GM21576 (cell line): ENCODE measurements around the gene IQCM.
"Not testable (repeated sequence)": the region's sequence is repeated elsewhere in the genome, so short reads cannot be mapped to it uniquely, and the experiment has no call there.

ENCODE experiments used
- ATAC-seq: cut with Tn5 transposase; IDR thresholded peaks from one replicate; pipeline ENCODE4 v1.9.1; 2021; ENCODE audit warnings: mild to moderate bottlenecking, moderate library complexity; ENCODE audit not compliant: unreplicated experiment

The IQCM gene

DNA sequence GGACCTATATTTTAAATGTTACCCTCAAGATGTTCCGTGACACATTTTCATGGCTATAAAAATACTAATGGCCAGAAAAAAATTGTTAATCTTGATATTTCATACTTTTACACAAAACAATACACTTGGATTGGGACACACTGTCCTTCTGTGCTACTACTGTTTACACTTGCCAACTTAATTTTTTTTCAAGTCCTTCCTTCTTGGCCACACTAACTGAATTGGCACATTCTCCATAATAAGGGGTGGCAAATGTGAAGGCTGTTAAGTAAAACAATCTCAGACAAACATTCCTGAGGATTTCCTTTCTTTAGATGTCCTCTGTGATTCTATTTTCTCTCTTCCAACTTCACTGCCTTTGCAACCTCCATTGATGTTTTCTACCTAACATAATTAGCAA lies 225.8 kb downstream of the IQCM start:
- ATAC-seq = no peak

DNA sequence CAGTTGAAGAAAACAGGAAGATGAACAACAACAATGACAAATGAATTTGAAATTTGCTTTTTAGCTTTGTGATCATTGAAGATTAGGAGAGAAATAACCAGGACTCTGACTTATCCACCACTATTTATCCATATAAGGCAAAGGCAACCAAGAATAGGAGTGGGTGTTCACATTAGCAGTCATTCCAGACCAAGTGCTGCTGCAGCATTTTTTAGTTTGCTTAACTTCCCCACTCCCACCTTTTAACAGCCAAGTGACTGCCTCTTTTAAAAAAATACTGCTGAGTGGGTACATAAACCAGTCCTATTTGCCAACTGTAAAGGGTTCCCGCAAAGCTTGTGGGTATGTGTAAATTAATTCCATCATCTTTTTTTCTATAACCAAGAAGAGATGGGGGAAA lies 230.9 kb downstream of the IQCM start:
- no peak for ATAC-seq

DNA sequence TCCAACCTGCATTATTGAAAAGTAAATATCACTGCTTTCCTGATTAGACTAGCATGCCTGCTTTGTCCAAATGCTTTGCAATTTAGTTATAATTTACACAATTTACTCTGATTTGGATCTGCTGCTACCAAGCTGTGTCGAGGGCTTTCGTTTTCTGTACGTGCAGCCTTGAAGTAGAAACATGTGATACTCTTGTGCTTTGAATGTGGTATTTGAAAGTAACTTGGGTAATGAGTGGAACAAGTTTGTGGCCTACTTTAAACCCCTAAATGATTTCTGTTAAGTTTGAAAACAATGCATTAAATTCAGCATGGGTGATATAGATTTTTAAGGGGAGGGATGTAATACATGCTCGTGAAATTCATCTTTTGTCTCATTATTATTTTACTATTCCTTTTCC lies 240.7 kb downstream of the IQCM start:
- peak; percentile 84 for ATAC-seq

DNA sequence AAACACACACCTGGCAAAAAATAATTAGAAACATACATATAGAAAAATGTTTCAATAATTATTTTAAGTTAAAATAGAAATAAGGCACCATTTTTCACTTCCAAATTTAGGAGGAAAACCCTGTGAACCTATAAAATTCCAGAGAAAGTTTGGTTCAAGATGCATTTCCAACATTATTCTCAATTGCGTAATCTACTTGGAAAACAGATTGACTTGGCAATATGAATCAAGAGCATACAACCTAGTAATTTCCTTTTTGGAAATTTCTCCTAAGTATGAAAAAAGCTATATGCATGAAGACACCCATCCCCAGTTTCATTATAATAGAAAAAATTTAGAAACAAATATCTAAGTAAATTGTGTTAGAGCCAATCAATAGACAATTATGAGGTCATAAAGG lies 242.9 kb downstream of the IQCM start:
- ATAC-seq = no peak

DNA sequence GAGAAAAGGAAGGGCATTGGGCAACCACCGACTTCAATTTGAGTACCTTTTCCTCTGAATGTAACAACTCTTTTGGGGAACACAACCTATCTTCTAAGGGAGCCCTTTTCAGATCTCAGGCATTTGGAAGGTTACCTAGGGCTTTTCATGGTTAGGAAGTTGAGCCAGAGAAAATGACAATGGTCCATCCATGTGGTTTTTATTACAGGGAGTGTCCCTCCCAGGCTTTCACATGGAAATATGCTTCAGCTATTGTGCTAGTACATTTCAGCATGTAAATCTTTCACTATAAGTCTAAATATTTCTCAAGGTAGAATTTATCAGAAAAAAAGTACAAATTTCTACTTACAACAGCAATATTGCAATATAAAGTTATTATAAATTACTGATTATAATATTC lies 259.8 kb downstream of the IQCM start:
- ATAC-seq = no peak

DNA sequence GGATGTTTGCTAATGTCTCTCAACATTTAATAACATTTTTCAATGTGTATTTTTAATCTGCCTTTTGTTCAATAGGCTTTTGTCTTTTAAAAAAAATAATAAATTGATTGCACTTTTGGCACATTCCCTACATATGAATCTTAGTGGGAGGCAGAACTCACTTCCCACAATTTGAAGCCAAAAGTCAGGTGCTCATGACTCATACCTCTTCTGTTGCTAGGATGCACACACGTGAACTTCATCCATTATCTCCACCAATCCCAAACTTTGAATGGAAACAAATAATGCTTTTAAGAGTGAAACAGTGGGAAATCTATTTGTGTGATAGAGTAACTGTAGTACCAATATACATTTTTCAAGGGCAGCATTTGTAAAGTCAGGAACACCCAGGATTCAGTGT lies 260.5 kb downstream of the IQCM start:
- ATAC-seq = no peak

DNA sequence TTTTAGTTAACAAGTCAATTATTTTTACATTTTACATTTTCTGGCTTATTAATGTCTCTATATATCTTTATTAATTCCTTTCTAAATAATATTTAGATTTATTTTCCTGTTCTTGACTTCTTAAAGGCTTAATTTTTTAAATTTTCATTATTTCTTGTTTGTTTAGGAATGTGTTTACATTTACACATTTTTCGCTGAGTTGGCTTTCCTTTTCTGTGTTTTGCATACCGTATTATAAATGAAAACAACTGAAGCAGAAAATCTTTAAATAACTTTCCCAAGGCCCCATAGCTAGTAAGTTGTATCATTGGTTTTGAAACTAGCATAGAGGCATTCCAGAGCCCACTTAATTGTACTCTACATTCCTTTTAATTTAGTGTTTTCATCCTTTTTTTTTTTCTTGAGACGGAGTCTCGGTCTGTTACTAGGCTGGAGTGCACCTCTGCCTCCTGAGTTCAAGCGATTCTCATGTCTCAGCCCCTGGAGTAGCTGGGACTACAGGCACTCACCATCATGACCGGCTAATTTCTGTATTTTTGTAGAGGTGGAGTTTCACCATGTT lies 261.6 kb downstream of the IQCM start:
- no peak for ATAC-seq

DNA sequence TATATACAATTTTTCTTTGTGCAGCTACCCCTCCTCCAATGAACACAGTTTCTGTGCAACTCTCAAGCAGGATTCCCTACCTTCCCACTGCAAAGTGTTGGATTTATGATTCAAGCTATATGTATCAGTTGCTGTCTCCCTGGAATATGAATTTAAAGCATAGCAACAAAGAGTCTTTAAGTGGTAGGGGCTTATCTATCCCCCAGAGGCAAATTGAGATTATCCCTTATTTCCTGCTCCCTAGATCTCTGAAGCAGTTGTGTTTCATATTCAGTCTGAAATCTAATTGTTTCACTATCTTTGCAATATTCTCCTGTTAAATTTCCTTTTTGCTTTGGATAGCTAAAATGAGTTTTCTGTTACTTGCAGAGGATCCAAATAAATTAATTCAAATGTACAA lies 263.0 kb downstream of the IQCM start:
- ATAC-seq = no peak

DNA sequence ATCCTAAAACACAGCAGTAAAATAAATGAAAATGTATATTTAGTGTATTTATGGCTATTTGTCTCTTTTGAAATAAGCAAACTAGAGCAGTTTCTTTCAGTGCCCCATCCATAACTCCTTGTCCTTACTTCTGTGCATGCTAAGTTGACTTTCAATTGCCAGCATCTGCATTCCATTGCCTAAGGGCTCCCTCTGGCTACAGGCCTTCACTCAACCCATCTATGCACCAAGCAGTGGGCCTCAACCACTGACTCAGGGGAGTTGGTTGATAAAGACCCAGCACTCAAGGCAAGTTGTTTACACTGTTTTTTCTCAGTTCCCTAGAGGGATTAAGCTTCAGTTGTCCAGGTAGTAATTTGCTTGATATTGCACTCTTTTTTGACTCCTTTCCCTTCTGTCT lies 265.7 kb downstream of the IQCM start:
- no peak for ATAC-seq

DNA sequence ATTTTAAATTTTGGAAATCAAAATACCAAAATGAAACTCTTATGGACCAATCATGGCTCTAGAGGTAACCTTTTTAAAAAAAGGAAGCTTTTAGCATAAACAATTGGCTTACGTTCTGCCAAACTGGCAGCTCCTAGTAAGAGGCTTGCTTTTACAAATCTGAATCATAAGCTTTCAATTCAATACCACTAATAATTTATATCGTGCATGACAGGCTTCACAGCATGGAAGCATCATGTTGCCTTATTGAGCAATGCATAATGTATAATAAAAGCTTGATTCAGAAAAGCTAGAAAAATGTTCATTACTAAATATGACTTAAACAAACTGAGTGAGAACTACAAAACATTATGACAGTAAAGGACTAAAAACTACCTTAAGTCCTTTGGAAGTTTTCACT lies 280.9 kb downstream of the IQCM start:
- ATAC-seq = no peak

DNA sequence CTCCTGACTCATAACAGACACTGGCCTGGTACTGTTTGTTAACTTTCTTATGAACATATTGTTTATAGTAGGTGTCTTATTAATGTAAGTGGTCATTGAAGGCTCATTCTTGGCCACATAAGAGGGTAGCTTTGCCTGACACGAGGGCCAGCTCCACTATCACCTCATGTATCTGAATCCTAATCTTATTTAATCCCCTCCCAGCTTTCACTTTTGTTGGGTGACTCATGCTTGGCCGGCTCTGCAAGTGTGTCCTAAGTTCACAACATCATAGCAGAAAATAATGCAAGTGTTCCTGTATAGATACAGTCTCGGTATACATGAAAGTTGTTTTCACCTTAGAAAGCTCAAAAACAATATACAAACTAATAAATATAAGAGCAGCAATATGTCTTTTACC lies 283.8 kb downstream of the IQCM start:
- no peak for ATAC-seq

DNA sequence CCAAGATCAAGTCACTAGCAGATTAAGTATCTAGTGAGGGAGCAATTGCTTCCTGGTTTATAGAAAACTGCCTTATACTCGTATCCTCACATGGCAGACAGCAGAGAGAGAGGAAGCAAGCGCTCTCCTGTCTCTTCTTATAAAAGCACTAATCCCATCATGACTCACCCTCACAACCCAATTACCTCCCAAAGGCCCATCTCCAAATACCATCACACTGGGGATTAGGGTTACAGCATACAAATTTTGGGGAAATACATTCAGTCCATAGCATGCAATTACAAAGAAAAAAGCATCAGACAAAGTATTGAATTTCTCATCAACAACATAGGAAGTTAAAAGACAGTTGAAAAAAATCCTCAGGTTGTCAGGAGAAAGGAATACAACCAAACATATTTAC lies 292.6 kb downstream of the IQCM start:
- ATAC-seq = no peak

DNA sequence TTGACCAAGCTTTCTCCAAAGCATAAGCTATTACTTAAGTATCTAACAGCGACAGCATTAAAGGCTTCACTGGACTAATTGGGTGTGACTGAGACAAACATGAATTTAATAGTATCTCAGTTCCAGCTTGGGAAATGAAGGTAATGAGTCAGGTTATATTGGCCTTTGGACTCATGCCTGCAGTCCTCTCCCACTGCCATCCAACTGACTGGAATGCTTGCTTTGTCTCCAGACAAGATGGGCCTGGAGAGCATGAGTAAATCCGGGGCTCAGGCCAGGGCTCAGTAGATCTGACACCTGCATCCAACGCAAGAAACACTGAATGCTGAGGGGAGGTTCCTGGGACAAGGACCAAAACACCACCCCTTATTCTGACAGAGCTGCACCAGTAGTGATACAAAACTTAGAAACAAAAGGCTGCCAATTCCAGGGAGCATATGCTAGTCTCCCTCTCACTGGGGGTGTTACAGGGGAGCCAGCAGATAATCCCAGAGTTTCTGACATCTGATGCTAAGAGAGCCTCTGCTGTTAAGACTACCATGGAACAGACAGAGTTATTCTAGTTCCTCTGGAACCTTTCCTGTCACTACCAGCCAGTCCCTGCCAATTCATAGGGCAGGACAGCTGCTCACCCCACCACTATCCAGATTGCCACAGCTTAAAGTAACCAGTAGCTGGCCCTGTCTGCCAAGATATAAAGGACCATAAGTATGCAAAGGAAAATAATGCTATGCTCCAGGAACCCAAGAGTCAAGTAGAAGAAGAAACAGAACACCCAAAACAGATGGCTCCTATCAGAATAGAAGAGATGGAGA lies 293.8 kb downstream of the IQCM start:
- no peak for ATAC-seq

DNA sequence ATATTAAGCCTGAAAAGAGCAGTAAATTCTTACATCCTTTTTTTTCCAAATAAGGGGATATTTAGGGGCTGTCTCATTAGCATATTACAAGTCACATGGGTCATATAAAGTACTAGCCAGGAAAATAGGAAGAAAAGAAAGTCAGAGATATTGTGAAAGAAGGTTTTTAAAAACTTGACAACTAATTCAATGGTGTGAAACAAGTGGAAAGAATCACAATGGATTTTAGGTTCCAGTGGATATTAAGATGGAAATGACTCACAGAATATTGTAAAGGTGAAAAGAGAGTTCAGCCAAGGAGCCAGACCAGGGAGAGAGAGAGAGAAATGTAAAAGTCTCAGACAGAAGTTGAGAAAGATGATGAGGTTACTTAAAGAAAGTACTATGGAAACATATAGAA lies 297.2 kb downstream of the IQCM start:
- no peak for ATAC-seq

DNA sequence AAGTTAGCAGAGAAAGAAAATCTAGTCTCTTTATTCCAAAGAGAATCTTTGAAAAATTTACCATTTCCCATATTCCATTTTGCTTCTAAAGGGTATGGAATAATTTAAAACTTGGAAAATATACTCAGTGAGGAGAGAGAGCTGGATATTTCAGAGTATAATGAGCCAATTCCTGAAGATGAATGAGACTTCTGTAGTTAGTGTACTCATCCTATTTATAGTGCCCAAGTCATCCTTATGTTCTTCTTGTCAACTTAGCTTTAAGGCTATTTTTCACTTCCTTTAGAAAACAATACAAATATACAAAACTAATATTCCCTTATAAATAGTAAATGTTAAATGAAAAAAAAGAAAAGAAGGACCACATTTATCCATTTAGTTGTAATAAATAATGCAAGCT lies 302.6 kb downstream of the IQCM start:
- no peak for ATAC-seq

DNA sequence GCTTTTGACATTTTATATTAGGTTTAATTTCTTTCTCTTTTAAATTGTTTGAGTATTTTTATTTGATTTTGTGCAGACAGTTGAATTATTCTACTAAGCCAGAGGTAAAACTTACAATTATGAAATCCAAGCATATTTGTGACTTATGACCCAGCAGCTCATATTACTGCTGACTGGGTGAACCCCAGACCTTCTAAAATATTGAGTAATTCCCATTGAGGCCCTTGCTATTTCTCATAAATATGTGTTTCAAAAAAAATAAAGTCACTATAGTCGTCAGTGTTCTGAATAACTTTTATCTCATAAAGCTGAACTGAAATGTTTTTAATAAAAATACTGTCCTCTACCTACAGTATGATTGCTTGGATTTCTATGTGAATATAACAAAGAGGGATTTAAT lies 303.1 kb downstream of the IQCM start:
- no peak for ATAC-seq

DNA sequence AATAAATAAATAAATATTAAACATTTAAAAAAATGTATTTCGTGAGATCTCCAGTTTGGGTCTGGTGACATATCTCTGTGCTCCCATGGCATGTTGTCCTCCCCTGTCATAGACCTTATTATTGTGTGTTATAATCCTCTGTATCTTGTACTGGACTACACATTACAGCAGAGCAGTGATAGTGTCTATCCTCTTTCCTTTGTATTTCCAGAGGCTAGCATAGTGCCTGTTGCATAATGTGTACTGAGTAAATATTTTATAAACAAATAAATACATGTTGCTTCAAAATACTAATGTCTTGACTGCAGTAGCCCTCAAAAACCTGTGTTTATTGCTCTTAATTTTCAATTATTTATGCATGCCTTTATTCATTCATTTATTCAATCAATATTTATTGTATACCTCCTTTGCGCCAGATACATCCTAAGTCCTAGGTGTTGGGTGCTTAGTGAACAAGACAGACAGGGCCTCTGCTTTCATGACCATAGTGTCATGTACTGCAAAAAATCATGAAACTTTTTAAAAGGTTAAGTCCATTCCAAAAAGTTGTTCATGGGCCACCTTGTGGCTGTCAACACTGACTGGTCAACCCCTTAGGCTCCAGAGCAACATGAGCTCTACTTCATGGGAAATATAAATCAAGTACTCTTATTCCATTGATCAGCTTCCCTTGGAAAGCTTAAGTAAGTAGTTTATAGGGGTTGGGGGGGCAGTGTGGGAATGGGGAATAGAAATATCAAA lies 303.9 kb downstream of the IQCM start:
- ATAC-seq = no peak

DNA sequence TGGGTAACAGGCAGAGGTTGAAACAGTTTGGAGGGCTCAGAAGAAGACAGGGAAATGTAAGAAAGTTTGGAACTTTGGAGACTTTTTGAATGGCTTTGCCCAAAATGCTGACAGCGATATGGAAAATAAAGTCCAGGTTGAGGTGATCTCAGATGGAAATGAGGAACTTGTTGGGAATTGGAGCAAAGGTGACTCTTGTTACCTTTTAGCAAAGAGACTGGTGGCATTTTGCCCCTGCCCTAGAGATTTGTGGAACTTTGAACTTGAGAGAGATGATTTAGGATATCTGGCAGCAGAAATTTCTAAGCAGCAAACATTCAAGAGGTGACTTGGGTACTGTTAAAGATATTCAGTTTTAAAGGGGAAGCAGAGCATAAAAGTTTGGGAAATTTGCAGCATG lies 308.3 kb downstream of the IQCM start:
- ATAC-seq = not testable (repeated sequence)

DNA sequence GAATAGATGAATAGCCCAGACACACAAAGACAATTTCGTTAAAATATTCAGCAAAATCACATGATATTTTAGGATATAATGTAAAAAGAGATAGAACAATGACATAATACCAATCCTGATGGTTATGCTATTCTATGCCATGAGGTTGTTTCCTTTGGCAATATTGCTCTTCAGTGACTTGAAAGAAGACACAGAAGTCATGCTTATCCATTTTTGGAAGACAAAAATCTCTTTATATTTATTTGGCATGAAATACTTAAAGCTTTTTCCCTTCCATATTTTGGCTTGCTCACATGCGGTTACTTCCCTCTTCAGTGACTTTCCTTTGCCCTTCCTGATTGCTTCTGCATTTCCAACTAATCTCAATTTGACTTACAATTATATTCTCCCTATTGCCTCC lies 314.8 kb downstream of the IQCM start:
- no peak for ATAC-seq

DNA sequence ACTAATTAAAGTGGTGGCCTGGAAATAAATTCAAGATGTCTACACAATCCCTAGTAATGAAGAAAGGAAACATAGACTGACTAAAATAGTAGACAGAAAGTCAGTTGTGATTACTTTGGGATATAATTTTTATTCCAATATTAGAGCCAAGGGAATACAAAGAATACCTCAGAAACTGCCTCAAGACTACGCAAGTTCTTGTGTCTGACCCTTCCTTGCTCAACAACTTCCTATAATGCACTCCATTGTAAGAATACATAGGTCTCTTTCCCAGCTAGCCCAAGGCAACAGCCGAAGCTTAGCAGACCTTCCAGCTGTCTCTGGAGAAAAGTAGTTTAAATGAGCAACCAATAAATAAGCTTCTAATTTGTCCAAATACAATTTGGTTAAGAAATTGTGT lies 315.9 kb downstream of the IQCM start:
- ATAC-seq = no peak

DNA sequence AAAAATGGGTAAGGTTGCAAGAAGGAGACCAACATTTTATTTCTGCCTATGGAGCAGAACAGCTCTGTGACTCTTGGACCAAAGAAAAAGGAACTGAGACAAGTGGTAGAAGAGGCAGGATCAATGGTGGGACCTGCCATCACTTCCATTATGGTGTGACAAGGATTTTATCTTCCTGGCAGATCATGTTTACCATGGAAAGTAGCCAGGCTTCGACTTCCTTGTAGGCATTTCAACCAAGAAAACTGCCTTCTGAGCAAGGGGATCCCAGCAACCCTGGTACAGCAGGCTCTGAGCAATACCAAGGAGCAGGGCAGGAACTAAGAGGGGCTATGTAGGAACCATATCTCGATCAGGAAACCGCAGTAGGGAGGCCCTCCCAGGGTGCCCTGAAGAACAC lies 317.4 kb downstream of the IQCM start:
- no peak for ATAC-seq

DNA sequence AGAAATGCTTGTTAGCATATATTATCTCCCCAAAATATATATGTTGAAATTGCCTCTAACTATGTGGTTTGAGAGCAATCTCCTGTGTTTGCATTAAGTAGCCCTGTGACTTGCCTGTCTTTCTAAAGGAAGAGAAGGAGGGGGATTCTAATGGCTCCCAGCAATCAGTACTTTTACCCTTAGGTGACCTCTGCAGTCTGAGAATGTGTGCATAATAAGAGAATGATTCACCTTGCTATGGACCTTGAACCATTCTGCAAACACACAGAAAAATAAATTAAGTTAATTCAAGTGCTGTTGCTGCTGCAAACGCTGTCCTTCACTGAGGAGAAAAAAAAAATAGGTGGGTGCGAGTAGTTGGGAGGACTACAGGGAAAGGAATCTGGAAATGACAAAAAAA lies 322.2 kb downstream of the IQCM start:
- no peak for ATAC-seq
